Keratinocyte (primary cell): ENCODE results near the gene MOB1B.

Source experiments
- EZH2 ChIP-seq: IDR thresholded peaks from one replicate; pipeline ENCODE4 v1.6.1; 2012; ENCODE audit warnings: inconsistent platforms, mild to moderate bottlenecking, low read length, moderate library complexity
- TF ChIP-seq, protein P1 (sequence below), 3 experiments: IDR thresholded peaks in 1 of 3; conservative IDR thresholded peaks in 1 of 3; optimal IDR thresholded peaks in 1 of 3; 2 replicates in 2 of 3; 3 replicates in 1 of 3; pipeline versions ENCODE3 to v1.5.1; 2011; ENCODE audit warnings: low read length in 3 of 3, mild to moderate bottlenecking in 3 of 3, moderate library complexity in 2 of 3, control low read depth in 1 of 3, inconsistent platforms in 1 of 3; ENCODE audit not compliant: insufficient read depth in 2 of 3; ENCODE audit errors: extremely low read depth in 1 of 3

DNA sequence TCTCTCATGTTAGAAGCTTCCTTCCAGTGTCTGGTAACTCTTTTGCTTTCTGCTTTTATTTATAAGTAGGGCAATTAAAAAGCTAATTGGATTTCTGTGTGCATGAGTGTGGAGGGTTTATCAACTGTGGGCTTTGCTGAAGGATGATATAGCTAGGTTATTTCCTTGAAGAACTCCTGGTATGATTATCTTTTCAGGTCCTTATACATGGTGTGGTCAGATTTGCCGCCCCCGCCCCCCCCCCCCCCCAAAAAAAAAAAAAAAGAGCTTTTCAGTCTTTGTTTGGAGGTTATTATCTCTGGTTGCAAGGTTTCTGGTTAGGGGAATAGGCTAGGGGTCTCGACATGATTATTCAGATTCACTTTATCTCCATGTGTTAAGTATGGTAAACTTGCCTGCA is 35.9 kb downstream of the MOB1B start:
- TF ChIP-seq, protein P1, sequence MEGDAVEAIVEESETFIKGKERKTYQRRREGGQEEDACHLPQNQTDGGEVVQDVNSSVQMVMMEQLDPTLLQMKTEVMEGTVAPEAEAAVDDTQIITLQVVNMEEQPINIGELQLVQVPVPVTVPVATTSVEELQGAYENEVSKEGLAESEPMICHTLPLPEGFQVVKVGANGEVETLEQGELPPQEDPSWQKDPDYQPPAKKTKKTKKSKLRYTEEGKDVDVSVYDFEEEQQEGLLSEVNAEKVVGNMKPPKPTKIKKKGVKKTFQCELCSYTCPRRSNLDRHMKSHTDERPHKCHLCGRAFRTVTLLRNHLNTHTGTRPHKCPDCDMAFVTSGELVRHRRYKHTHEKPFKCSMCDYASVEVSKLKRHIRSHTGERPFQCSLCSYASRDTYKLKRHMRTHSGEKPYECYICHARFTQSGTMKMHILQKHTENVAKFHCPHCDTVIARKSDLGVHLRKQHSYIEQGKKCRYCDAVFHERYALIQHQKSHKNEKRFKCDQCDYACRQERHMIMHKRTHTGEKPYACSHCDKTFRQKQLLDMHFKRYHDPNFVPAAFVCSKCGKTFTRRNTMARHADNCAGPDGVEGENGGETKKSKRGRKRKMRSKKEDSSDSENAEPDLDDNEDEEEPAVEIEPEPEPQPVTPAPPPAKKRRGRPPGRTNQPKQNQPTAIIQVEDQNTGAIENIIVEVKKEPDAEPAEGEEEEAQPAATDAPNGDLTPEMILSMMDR (optimal IDR thresholded peaks at IDR 0.05 in 1 of 3, IDR thresholded peaks at IDR 0.05 in 1 of 3, conservative IDR thresholded peaks at IDR 0.05 in 1 of 3; ENCODE audit: extremely low read depth in 1 of 3, insufficient read depth in 2 of 3, low read length in 3 of 3), result no peak
- TF ChIP-seq EZH2, result no peak
